ENCODE data around the gene PSMG3. TPM values are rescaled to one million over a fixed set of nuclear protein-coding genes. Genes with fewer than 3 reads are reported as not detected.

The PSMG3 gene
- total RNA-seq, 1 donor from 2014 or later, result 19.7 TPM

GRCh38 chr7:1530946-1531262 is 38.9 kb downstream of the PSMG3 start:
- Histone ChIP-seq H3K4me1 (peaks cover 38% of the 10 kb centered on the region), H3K9me3 (no peaks in the 10 kb centered on the region), H3K4me3 (peak overlapping the region; percentile 75), H3K27ac (peak overlapping the region; percentile 91), H3K27me3 (ENCODE audit: low read depth) (peaks cover 4% of the 10 kb centered on the region), H3K36me3 (peaks cover 11% of the 10 kb centered on the region)
- DNase-seq (no peak), ATAC-seq (no peak)
- no peak for TF ChIP-seq CTCF (IDR thresholded peaks at IDR 0.05)
- intact Hi-C loops (cut with DNase I), result no loop called here

- Histone ChIP-seq H3K4me1 (peaks cover 30% of the 10 kb centered on the region), H3K27me3 (ENCODE audit: low read depth) (peaks cover 4% of the 10 kb centered on the region), H3K9me3 (no peaks in the 10 kb centered on the region), H3K36me3 (no peaks in the 10 kb centered on the region), H3K4me3 (no peak overlapping the region), H3K27ac (no peak overlapping the region)
- no peak for DNase-seq
- intact Hi-C loops (cut with DNase I), result no loop called here
- TF ChIP-seq CTCF (IDR thresholded peaks at IDR 0.05), result no peak
- no peak for ATAC-seq
These were observed 40.3 kb downstream of the PSMG3 start for GRCh38 chr7:1529383-1530116.

DNA sequence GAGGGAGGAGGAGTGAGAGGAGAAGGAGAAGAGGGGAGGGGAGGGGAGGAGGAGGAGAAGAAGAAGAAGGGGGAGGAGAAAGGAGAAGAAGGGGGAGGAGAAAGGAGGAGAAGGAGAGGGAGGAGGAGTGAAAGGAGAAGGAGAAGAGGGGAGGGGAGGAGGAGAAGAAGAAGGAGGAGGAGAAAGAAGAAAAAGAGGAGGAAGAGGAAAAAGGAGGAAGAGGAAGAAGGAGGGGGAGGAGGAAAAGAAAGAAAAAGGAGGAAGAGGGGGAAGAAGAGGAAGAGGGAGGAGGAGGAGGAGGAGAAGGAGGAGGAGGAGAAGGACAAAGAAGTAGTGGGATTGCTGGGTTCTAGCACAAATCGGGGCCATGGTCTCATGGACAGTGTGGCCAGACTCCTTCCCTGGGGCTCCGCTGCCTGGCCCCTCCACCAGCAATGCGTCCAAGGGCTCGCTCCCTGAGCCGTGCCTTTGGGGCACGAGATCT is 43.5 kb downstream of the PSMG3 start:
- Histone ChIP-seq H3K9me3 (no peaks in the 10 kb centered on the region), H3K4me3 (no peak overlapping the region), H3K27ac (no peak overlapping the region), H3K27me3 (ENCODE audit: low read depth) (peaks cover 4% of the 10 kb centered on the region), H3K4me1 (peaks cover 5% of the 10 kb centered on the region), H3K36me3 (no peaks in the 10 kb centered on the region)
- intact Hi-C loops (cut with DNase I), result no loop called here
- ATAC-seq, result no peak
- no peak for TF ChIP-seq CTCF (IDR thresholded peaks at IDR 0.05)
- DNase-seq, result no peak

GRCh38 chr7:1525409-1525808 is 44.4 kb downstream of the PSMG3 start:
- no peak for ATAC-seq
- no peaks in the 10 kb centered on the region for H3K9me3 ChIP-seq
- H3K27ac ChIP-seq, result no peak overlapping the region
- intact Hi-C loops (cut with DNase I), result no loop called here
- H3K4me3 ChIP-seq, result no peak overlapping the region
- H3K36me3 ChIP-seq, result no peaks in the 10 kb centered on the region
- TF ChIP-seq CTCF (IDR thresholded peaks at IDR 0.05), result no peak
- H3K4me1 ChIP-seq, result peaks cover 5% of the 10 kb centered on the region
- H3K27me3 ChIP-seq (ENCODE audit: low read depth), result peaks cover 4% of the 10 kb centered on the region
- DNase-seq, result no peak

DNA sequence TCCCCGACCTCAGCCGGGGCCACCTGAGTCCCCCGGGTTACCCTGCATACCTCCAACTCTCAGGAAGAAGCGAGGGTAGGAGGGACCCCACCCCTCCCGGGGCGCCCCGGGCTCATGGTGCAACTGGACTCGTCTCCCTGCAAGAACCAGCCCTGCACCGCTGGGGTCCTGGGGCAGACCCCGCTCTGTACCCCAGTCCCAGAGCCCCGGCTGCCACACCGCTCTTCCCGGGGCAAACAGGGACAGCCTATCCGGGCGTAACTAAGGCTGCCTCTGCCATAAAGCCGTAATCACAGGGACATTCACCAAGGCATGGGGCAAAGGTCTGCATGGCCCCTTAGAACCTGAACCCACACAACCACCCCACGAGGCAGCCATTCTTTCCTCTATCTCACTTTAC is 46.0 kb downstream of the PSMG3 start:
- intact Hi-C loops (cut with DNase I), result no loop called here
- no peaks in the 10 kb centered on the region for H3K4me1 ChIP-seq
- no peak for DNase-seq
- H3K27ac ChIP-seq, result no peak overlapping the region
- peaks cover 4% of the 10 kb centered on the region for H3K27me3 ChIP-seq (ENCODE audit: low read depth)
- H3K36me3 ChIP-seq, result no peaks in the 10 kb centered on the region
- peak in 1 of 2 donors; percentile 6 for ATAC-seq
- no peak for TF ChIP-seq CTCF (IDR thresholded peaks at IDR 0.05)
- peaks cover 3% of the 10 kb centered on the region for H3K9me3 ChIP-seq
- no peak overlapping the region for H3K4me3 ChIP-seq

Measured in lower lobe of right lung (tissue), 2 donors.